Measurements from ENCODE around the gene PPP2R1B. TPM values are rescaled to one million over a fixed set of nuclear protein-coding genes. Genes with fewer than 3 reads are reported as not detected.
A peak's percentile ranks its signal among the peaks of the same experiment; 100 is the strongest.

PPP2R1B gene
- total RNA-seq, 1 donor from 2014 or later: 35.6 TPM

- no peak for TF ChIP-seq POLR2AphosphoS5 (IDR thresholded peaks at IDR 0.05; ENCODE audit: insufficient read depth in 1 of 2, low read depth in 1 of 2)
- no peak for TF ChIP-seq POLR2A (IDR thresholded peaks at IDR 0.05)
- TF ChIP-seq, protein P1, sequence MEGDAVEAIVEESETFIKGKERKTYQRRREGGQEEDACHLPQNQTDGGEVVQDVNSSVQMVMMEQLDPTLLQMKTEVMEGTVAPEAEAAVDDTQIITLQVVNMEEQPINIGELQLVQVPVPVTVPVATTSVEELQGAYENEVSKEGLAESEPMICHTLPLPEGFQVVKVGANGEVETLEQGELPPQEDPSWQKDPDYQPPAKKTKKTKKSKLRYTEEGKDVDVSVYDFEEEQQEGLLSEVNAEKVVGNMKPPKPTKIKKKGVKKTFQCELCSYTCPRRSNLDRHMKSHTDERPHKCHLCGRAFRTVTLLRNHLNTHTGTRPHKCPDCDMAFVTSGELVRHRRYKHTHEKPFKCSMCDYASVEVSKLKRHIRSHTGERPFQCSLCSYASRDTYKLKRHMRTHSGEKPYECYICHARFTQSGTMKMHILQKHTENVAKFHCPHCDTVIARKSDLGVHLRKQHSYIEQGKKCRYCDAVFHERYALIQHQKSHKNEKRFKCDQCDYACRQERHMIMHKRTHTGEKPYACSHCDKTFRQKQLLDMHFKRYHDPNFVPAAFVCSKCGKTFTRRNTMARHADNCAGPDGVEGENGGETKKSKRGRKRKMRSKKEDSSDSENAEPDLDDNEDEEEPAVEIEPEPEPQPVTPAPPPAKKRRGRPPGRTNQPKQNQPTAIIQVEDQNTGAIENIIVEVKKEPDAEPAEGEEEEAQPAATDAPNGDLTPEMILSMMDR (IDR thresholded peaks at IDR 0.05): no peak
- peaks cover 0 to 25% of the 10 kb centered on the region in 2 donors for H3K36me3 ChIP-seq
- no peaks in the 10 kb centered on the region for H3K27me3 ChIP-seq
- no peaks in the 10 kb centered on the region for H3K4me1 ChIP-seq
- no peaks in the 10 kb centered on the region for H3K9me3 ChIP-seq
- H3K27ac ChIP-seq: no peak overlapping the region
- intact Hi-C loops (cut with DNase I): no loop called here
- H3K4me3 ChIP-seq: no peak overlapping the region
- DNase-seq (ENCODE audit: extremely low spot score in 2 of 2): no peak
Observed at GRCh38 chr11:111782109-111782741, 16.0 kb upstream of the PPP2R1B start.

DNA sequence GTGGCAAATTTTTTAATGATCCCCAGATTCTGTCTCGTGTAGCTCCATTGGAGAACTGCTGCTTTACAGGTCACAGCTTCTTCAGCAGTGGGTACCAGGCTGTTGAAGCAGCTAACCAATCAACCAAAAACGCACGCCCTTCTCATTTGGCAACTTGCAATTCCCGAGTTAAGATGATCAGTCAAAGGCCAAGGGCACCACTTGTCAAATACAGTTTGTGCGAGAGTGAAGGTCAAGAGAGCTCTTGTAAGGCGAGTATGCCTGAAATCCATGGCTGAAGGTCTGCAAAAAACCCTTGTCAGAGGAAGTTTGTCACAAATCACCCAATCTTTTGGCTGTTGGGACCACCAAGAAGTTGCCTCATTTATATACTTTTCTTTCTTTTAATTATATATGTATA is 12.9 kb upstream of the PPP2R1B start:
- Histone ChIP-seq H3K9me3 (no peaks in the 10 kb centered on the region), H3K27ac (no peak overlapping the region), H3K27me3 (no peaks in the 10 kb centered on the region), H3K4me3 (no peak overlapping the region), H3K36me3 (peaks cover 0 to under 1% of the 10 kb centered on the region in 2 donors), H3K4me1 (no peaks in the 10 kb centered on the region)
- intact Hi-C loops (cut with DNase I): loop anchor here (5.0 kb wide), 1 partner anchor 63 kb away; no protein-coding TSS in a partner anchor
- TF ChIP-seq POLR2A (IDR thresholded peaks at IDR 0.05) (no peak), POLR2AphosphoS5 (IDR thresholded peaks at IDR 0.05; ENCODE audit: insufficient read depth in 1 of 2, low read depth in 1 of 2) (no peak)
- TF ChIP-seq, protein P1 (IDR thresholded peaks at IDR 0.05): no peak
- DNase-seq (ENCODE audit: extremely low spot score in 2 of 2): no peak

- TF ChIP-seq, protein P1 (IDR thresholded peaks at IDR 0.05): no peak
- no peak for TF ChIP-seq POLR2A (IDR thresholded peaks at IDR 0.05)
- H3K9me3 ChIP-seq: no peaks in the 10 kb centered on the region
- H3K4me3 ChIP-seq: no peak overlapping the region
- H3K36me3 ChIP-seq: no peaks in the 10 kb centered on the region
- H3K4me1 ChIP-seq: no peaks in the 10 kb centered on the region
- no peak for DNase-seq (ENCODE audit: extremely low spot score in 2 of 2)
- intact Hi-C loops (cut with DNase I): loop anchor here (5.0 kb wide), 1 partner anchor 64 kb away; no protein-coding TSS in a partner anchor
- no peak overlapping the region for H3K27ac ChIP-seq
- no peaks in the 10 kb centered on the region for H3K27me3 ChIP-seq
Observed at GRCh38 chr11:111778047-111778558, 11.9 kb upstream of the PPP2R1B start.

DNA sequence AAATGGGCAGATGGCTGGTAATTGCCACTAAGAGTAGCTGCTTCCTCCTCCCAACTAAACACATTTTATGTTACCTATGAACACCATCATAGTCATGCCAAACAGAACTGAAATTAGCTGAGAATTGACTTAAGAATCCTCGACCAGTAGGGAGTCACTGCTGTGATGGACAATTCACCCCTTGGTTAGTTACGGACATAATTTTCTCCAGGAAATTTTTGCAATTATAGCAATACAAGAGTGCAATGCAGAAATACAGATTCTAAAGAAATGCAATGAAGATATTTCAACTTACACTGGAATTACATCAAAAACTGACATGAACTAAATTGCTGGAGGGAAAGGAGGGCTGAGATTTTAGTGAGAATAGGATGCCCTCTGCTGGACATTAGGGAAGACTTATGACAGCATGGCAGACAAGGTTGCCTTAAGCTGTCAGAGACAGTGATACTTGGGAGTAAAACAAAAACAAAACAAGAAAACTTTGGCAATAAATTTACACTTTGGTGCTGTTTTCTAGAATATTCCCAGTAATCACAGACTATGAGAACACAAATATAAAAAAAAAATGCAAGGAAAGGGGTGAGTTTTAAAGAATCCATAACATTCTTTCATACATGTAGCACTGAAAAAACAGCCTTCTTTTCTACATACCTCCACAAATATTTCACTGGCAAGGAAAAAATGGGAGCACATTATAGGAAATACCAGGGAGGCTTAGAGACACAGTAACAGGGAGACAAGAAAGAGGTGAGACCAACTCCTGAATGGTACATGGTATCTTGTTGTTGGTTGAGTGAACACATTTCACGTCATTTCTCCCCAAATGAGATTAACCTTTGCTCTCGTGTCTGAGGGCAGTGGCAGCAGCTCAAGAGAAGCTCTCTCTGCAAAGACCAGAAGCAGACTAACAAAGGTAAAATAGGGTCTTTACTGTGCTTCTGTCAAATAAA is 11.2 kb upstream of the PPP2R1B start:
- Histone ChIP-seq H3K4me3 (no peak overlapping the region), H3K27ac (no peak overlapping the region), H3K36me3 (no peaks in the 10 kb centered on the region), H3K27me3 (no peaks in the 10 kb centered on the region), H3K4me1 (no peaks in the 10 kb centered on the region), H3K9me3 (no peaks in the 10 kb centered on the region)
- intact Hi-C loops (cut with DNase I): loop anchor here (2.0 to 5.0 kb wide), 2 partner anchors 65 to 181 kb away; no protein-coding TSS in a partner anchor
- TF ChIP-seq POLR2A (IDR thresholded peaks at IDR 0.05) (no peak), POLR2AphosphoS5 (IDR thresholded peaks at IDR 0.05; ENCODE audit: insufficient read depth in 1 of 2, low read depth in 1 of 2) (peak in 1 of 2 donors; percentile 71)
- TF ChIP-seq, protein P1 (IDR thresholded peaks at IDR 0.05): peak; percentile 51 to 90 (median 84)
- DNase-seq (ENCODE audit: extremely low spot score in 2 of 2): no peak
